Small intestine (tissue), 7 donors: ENCODE measurements around the gene PIMREG. TPM values are rescaled to one million over a fixed set of nuclear protein-coding genes. Genes with fewer than 3 reads are reported as not detected.

Experiments used
- DNase-seq, 2 donors: peaks; one replicate each; pipeline versions ENCODE4 v3.0.0 to v3.0.0-alpha.2; 2013
- FAIRE-seq: peaks from 2 replicates; lab custom pipeline; 2012; peaks lifted over from hg19 to GRCh38; lab: Jason Lieb, UNC
- H3K27ac ChIP-seq, 3 donors: one replicate each; pipeline ENCODE4 v1.5.1; 2013; ENCODE audit warnings: low read length in 2 of 3, mild to moderate bottlenecking in 2 of 3, control low read depth in 1 of 3, inconsistent platforms in 1 of 3, low read depth in 1 of 3, moderate library complexity in 1 of 3
- H3K27me3 ChIP-seq, 3 donors: one replicate each; pipeline ENCODE4 v1.6.1; 2013; ENCODE audit warnings: low read length in 3 of 3, inconsistent platforms in 1 of 3; ENCODE audit not compliant: control insufficient read depth in 3 of 3, insufficient read depth in 3 of 3
- H3K36me3 ChIP-seq, 3 donors: one replicate each; pipeline ENCODE4 v1.6.1; 2013; ENCODE audit warnings: low read length in 3 of 3, inconsistent platforms in 1 of 3, low read depth in 1 of 3, mild to moderate bottlenecking in 1 of 3, moderate library complexity in 1 of 3; ENCODE audit not compliant: control insufficient read depth in 3 of 3, insufficient read depth in 2 of 3
- H3K4me1 ChIP-seq, 3 donors: one replicate each; pipeline ENCODE4 v1.6.1; 2013; ENCODE audit warnings: low read length in 2 of 3, inconsistent platforms in 1 of 3, low read depth in 1 of 3, mild to moderate bottlenecking in 1 of 3, moderate library complexity in 1 of 3; ENCODE audit not compliant: control insufficient read depth in 3 of 3, insufficient read depth in 2 of 3
- H3K4me3 ChIP-seq, 3 donors: one replicate each; pipeline ENCODE4 v1.5.1; 2013; ENCODE audit warnings: low read length in 3 of 3, control low read depth in 1 of 3, inconsistent platforms in 1 of 3, low read depth in 1 of 3, mild to moderate bottlenecking in 1 of 3, moderate library complexity in 1 of 3
- H3K9me3 ChIP-seq, 2 donors: one replicate each; pipeline ENCODE4 v1.6.1; 2013; ENCODE audit warnings: low read depth in 1 of 2, low read length in 1 of 2; ENCODE audit not compliant: control insufficient read depth in 2 of 2, insufficient read depth in 1 of 2
- WGBS, 3 donors: extraction: QIAGEN DNeasy Blood & Tissue Kit; methylation state at CpG; one replicate each; pipeline ENCODE4 v1.1.7; 2013; 5-methylcytosine and 5-hydroxymethylcytosine counted together
- polyA plus RNA-seq, 4 donors: library from polyadenylated mRNA; stranded (reverse) in 3 of 4; unstranded in 1 of 4; fragments of 200-250 nt in 3 of 4; fragments of 120-200 nt in 1 of 4; gene quantifications; one replicate each; pipeline versions ENCODE4 v1.2.1 to v1.2.3, GENCODE V29; 2013
- donor health status: healthy with polysubstance abuse.
- donor health status: control.
- donor health status: control.
- donor health status: Bipolar disorder and iron deficiency.
- donor health status: healthy.

Gene PIMREG
- polyA plus RNA-seq, 4 donors: 0.45 to 10.2 (median 4.6) TPM

GRCh38 chr17:6446516-6447100 lies 2.4 kb downstream of the PIMREG start:
- no peak overlapping the region for H3K4me3 ChIP-seq
- H3K27ac ChIP-seq: no peak overlapping the region
- no peaks in the 10 kb centered on the region for H3K4me1 ChIP-seq
- H3K36me3 ChIP-seq: peaks cover 0 to 15% (median 0%) of the 10 kb centered on the region in 3 donors
- FAIRE-seq: no peak
- H3K27me3 ChIP-seq: no peaks in the 10 kb centered on the region
- DNase-seq: no peak
- WGBS, 3 donors: 87 to 92% (median 90%) methylated on average over 9 of the region's 9 CpGs
- no peaks in the 10 kb centered on the region for H3K9me3 ChIP-seq

GRCh38 chr17:6448473-6448872 lies 4.2 kb downstream of the PIMREG start:
- Histone ChIP-seq H3K4me1 (no peaks in the 10 kb centered on the region), H3K27ac (no peak overlapping the region), H3K4me3 (no peak overlapping the region), H3K9me3 (no peaks in the 10 kb centered on the region), H3K36me3 (peaks cover 0 to 15% (median 0%) of the 10 kb centered on the region in 3 donors), H3K27me3 (no peaks in the 10 kb centered on the region)
- no peak for FAIRE-seq
- WGBS, 3 donors: 93 to 96% (median 95%) methylated on average over 6 of the region's 6 CpGs
- DNase-seq: no peak

- H3K27ac ChIP-seq: no peak overlapping the region
Observed at GRCh38 chr17:6449307-6449706, 5.1 kb downstream of the PIMREG start.

GRCh38 chr17:6450926-6451832 lies 6.9 kb downstream of the PIMREG start:
- FAIRE-seq (no peak), DNase-seq (no peak)
- 41 to 50% (median 47%) methylated on average over 12 of the region's 12 CpGs for WGBS, 3 donors
- H3K27me3 ChIP-seq: no peaks in the 10 kb centered on the region
- peaks cover 0 to 2% (median 0%) of the 10 kb centered on the region in 3 donors for H3K4me1 ChIP-seq
- H3K36me3 ChIP-seq: peaks cover 0 to 15% (median 0%) of the 10 kb centered on the region in 3 donors
- H3K27ac ChIP-seq: no peak overlapping the region
- no peak overlapping the region for H3K4me3 ChIP-seq
- H3K9me3 ChIP-seq: no peaks in the 10 kb centered on the region

More at GRCh38 chr17:6449307-6449706, 5.1 kb downstream of the PIMREG start:
- DNase-seq (no peak), FAIRE-seq (no peak)
- 95 to 97% (median 96%) methylated on average over 6 of the region's 6 CpGs for WGBS, 3 donors
- Histone ChIP-seq H3K36me3 (peaks cover 0 to 15% (median 0%) of the 10 kb centered on the region in 3 donors), H3K4me3 (no peak overlapping the region), H3K27me3 (no peaks in the 10 kb centered on the region), H3K4me1 (no peaks in the 10 kb centered on the region), H3K9me3 (no peaks in the 10 kb centered on the region)

- no peaks in the 10 kb centered on the region for H3K27me3 ChIP-seq
- WGBS, 3 donors: 81 to 88% (median 81%) methylated on average over 10 of the region's 10 CpGs
- no peak overlapping the region for H3K27ac ChIP-seq
- DNase-seq (no peak), FAIRE-seq (no peak)
- H3K4me1 ChIP-seq: peaks cover 0 to 2% (median 1%) of the 10 kb centered on the region in 3 donors
- peaks cover 0 to 11% (median 0%) of the 10 kb centered on the region in 3 donors for H3K36me3 ChIP-seq
- H3K9me3 ChIP-seq: no peaks in the 10 kb centered on the region
- H3K4me3 ChIP-seq: no peak overlapping the region
Observed at GRCh38 chr17:6452471-6453266, 8.4 kb downstream of the PIMREG start.

GRCh38 chr17:6453279-6454024 lies 9.2 kb downstream of the PIMREG start:
- no peak overlapping the region for H3K27ac ChIP-seq
- no peaks in the 10 kb centered on the region for H3K27me3 ChIP-seq
- DNase-seq: no peak
- H3K4me3 ChIP-seq: no peak overlapping the region
- peaks cover 0 to 9% (median 2%) of the 10 kb centered on the region in 3 donors for H3K4me1 ChIP-seq
- peaks cover 0 to 9% (median 0%) of the 10 kb centered on the region in 3 donors for H3K36me3 ChIP-seq
- H3K9me3 ChIP-seq: no peaks in the 10 kb centered on the region
- 41 to 64% (median 64%) methylated on average over 14 of the region's 14 CpGs for WGBS, 3 donors
- no peak for FAIRE-seq

GRCh38 chr17:6454495-6455320 lies 10.5 kb downstream of the PIMREG start:
- Histone ChIP-seq H3K27ac (no peak overlapping the region), H3K9me3 (no peaks in the 10 kb centered on the region), H3K4me1 (peaks cover 0 to 9% (median 2%) of the 10 kb centered on the region in 3 donors), H3K27me3 (no peaks in the 10 kb centered on the region), H3K4me3 (no peak overlapping the region), H3K36me3 (no peaks in the 10 kb centered on the region)
- no peak for FAIRE-seq
- WGBS, 3 donors: 54 to 75% (median 68%) methylated on average over 30 to 35 of the region's 35 CpGs
- DNase-seq: no peak
